Measurements from ENCODE around the gene MIOS. TPM values are rescaled to one million over a fixed set of nuclear protein-coding genes. Genes with fewer than 3 reads are reported as not detected.

Gene MIOS
- total RNA-seq, 1 experiment from 2014 or later, result 61.5 TPM

DNA sequence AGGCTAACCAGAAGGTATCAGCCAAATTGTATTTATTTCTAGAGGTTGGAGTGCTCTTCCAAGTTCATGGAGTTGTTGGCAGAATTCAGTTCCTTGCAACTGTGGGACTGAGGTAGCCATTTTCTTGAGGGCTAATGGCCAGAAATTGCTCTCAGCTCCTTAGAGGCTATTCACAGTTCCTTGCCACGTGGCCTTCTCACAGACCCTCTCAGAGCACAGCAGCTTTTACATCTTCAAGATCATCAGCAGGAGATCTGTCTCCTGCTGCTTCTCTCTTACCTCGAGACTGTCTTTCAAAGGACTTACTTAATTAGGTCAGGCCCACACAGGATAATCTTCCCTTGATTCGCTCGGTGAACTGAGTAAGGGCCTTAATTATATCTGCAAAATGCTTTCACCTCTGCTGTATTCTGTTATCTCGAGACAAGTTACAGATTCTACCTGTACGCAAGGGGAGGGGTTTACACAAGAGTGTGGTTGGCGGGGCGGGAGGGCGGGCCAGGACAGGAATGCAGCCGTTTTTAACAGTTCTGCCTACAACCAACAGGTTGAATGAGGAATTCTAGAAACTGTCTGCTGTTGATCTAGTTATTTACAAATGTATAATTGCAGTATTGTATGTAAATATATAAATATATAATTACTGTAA lies 15.0 kb downstream of the MIOS start:
- DNase-seq (ENCODE audit: extremely low read depth, low read depth), result no peak

DNA sequence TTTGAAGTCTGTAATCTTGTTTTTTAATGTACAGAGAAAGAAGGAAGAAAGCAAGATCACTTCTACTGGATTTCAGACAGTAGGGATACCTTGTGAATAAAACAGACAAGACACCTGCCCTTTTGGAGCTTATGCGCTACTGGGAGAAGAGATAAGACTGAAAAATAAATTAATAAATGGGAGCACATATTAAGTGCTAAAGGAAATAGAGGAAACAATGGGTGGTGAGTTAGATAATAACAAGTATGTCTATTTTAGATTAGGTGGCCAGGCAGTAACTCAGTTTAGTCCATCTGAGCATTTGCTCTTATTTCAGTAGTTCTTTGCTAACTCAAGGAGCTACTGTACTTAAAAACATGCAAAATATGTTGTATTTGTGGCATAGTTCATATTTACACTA lies 15.9 kb downstream of the MIOS start:
- no peak for DNase-seq (ENCODE audit: extremely low read depth, low read depth)

- DNase-seq (ENCODE audit: extremely low read depth, low read depth), result no peak
Measured at GRCh38 chr7:7583731-7584130, 17.0 kb downstream of the MIOS start.

DNA sequence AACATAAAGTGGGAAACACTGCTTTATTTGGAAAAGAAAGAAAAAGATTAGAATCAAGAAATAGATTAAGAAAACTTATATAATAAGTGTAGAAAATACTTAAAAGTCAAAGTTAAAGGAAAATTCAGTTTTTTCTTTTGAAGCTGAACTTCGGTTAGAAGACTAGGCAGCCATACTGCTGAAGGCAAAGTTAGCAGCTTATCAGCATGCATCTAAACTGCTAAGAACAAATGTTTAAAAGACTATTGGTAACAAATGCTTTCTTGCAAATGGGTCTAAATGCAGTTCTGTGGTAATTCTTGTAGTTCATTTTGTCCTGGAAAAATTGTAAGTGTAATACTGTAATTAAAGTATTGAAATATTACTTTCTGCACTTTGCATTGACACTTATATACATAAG lies 18.0 kb downstream of the MIOS start:
- no peak for DNase-seq (ENCODE audit: extremely low read depth, low read depth)

- no peak for DNase-seq (ENCODE audit: extremely low read depth, low read depth)
Measured at GRCh38 chr7:7585241-7585928, 18.7 kb downstream of the MIOS start.

- peak; percentile 29 for DNase-seq (ENCODE audit: extremely low read depth, low read depth)
Measured at GRCh38 chr7:7595451-7595850, 28.8 kb downstream of the MIOS start.

DNA sequence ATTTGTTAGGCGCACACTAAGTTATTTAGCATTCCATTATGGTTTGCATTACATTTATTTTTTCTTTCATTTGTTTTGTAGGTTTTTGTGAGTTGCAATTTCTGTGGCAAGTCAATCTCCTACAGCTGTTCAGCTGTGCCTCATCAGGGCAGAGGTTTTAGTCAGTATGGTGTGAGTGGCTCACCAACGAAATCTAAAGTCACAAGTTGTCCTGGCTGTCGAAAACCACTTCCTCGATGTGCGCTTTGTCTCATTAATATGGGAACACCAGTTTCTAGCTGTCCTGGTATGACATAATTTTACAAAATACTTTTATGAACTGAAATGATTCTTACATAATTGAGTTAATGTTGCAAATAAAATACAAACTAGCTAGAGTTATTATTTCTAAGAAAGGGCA lies 29.5 kb downstream of the MIOS start:
- no peak for DNase-seq (ENCODE audit: extremely low read depth, low read depth)

- DNase-seq (ENCODE audit: extremely low read depth, low read depth), result no peak
Measured at GRCh38 chr7:7607010-7607409, 40.3 kb downstream of the MIOS start.

- no peak for DNase-seq (ENCODE audit: extremely low read depth, low read depth)
Measured at GRCh38 chr7:7609330-7609729, 42.6 kb downstream of the MIOS start.

GRCh38 chr7:7612519-7612918 lies 45.8 kb downstream of the MIOS start:
- no peak for DNase-seq (ENCODE audit: extremely low read depth, low read depth)

- no peak for DNase-seq (ENCODE audit: extremely low read depth, low read depth)
Measured at GRCh38 chr7:7613210-7613609, 46.5 kb downstream of the MIOS start.

GRCh38 chr7:7614018-7614741 lies 47.5 kb downstream of the MIOS start:
- no peak for DNase-seq (ENCODE audit: extremely low read depth, low read depth)

- DNase-seq (ENCODE audit: extremely low read depth, low read depth), result no peak
Measured at GRCh38 chr7:7617550-7617949, 50.9 kb downstream of the MIOS start.

- DNase-seq (ENCODE audit: extremely low read depth, low read depth), result no peak
Measured at GRCh38 chr7:7618410-7618809, 51.7 kb downstream of the MIOS start.

GRCh38 chr7:7620236-7620635 lies 53.6 kb downstream of the MIOS start:
- DNase-seq (ENCODE audit: extremely low read depth, low read depth), result no peak

- DNase-seq (ENCODE audit: extremely low read depth, low read depth), result no peak
Measured at GRCh38 chr7:7620644-7621210, 54.0 kb downstream of the MIOS start.

DNA sequence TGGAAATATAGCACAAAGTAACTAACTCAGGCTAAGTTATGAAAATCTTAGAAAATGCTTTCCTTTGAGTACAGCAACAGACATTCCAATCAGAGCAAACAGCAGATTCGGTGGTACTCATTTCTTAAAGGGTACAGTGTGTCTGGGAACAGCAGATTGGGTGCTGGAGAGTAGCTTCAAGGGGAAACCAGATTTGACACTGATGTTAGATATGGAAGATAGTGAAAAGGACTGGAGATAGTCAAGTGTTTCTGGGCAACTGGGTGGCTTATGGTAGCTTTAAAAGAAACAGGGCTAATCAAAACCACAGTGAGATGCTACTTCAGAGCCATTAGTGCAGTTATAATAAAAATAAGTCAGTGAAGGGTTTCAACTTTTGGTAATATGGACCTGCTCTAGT lies 61.8 kb downstream of the MIOS start:
- no peak for DNase-seq (ENCODE audit: extremely low read depth, low read depth)

DNA sequence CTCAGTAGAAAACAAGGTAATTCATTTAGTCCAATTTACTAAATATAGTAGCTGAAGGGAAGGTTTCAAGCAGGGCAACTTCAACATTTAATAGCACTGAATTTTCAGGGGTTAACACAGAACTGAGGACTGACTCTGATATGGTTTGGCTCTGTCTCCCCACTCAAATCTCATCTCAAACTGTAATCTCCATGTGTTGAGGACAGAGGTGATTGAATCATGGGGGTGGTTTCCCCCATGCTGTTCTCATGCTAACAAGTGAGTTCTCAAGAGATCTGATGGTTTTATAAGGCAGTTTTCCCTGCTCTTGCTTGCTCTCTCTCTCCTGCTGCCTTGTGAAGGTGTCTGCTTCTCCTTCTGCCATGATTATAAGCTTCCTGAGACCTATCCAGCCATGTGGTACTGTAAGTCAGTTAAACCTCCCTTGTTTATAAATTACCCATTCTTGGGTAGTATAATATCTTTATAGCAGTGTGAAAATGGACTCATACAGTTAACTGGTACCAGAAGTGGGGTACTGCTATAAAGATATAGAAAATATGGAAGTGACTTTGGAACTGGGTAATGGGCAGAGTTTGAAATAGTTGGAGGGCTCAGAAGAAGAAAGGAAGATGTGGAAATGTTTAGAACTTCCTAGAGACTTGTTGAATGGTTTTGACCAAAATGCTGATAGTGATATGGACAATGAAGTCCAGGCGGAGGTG lies 64.1 kb downstream of the MIOS start:
- no peak for DNase-seq (ENCODE audit: extremely low read depth, low read depth)

DNA sequence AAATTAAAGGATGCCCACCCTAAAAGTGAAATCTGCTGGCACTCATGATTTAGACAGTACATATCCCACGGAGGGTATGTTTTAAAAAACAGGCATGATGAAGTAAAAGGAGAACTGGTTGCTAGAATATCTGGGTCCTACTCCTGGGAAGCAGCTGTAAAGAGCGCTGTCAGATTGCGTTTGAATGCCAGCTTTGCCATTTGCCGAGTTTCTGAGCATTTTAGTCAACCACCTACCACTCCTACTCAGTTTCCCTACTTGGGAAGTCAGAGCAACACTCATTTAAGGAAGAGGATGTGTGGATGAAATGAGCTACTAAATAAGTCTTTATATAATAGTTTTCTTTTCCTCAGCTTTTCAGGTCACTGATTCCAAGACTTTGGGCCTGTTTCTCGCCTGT lies 72.7 kb downstream of the MIOS start:
- no peak for DNase-seq (ENCODE audit: extremely low read depth, low read depth)

DNA sequence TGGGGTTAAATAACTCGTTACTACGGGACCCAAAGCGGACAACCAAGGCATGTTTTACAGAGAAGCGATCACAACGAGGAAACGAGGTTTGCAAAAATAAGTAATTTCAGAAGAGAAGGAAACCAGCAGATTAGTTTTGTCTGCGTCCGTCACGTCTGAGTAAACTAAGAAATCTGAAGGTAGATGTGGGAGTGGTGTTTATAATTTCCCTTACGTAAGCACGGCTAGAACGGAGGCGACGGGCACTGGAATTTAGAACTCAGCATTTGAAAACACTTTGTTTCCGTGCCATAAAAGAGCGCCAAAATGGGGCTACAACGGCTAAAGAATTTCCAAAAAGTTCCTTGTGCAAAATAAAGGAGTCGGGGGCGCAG lies 73.2 kb downstream of the MIOS start:
- no peak for DNase-seq (ENCODE audit: extremely low read depth, low read depth)

Measured in NCI-H460 (cell line).